NCI-H1417 treated with DMSO at 0.1 percent for 48 hours (cell line): Measurements from ENCODE around the gene MAGEA3.
"Not testable (repeated sequence)": the region's sequence is repeated elsewhere in the genome, so short reads cannot be mapped to it uniquely, and the experiment has no call there.

Experiments
- DNase-seq: peaks from one replicate; lab custom pipeline; 2025; lab: John Stamatoyannopoulos, UW

Gene MAGEA3

GRCh38 chrX:152697952-152698931, at the start of gene MAGEA3:
Gene MAGEA3, plus strand, starts transcription at chrX:152698794. Its CDS starts 2,039 bp downstream, at chrX:152700833.
- DNase-seq: not testable (repeated sequence)

DNA sequence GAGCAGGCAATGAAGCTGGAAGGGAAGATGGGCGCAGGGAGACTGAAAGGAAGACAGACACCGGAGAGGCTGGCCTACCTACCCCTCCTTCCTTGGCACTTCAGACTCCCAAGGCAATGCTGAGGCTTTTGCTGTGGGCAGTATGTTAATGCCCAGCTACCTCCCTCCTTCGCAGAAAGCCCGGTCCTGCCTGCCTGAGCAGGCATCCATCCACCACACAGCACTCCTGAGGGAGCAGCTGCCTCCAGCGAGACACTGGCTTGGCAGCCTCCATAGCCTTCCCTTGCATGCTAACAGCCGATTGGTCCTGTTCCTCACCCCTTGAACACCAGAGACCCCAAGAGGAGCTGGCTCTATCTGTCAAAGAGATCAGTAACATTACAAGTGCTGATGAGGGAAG, 46.5 kb upstream of the MAGEA3 start:
- DNase-seq: no peak

GRCh38 chrX:152652467-152652866, 46.1 kb upstream of the MAGEA3 start:
- DNase-seq: no peak

- no peak for DNase-seq
Measured at GRCh38 chrX:152656087-152656486, 42.5 kb upstream of the MAGEA3 start.

GRCh38 chrX:152656890-152657289, 41.7 kb upstream of the MAGEA3 start:
- DNase-seq: no peak

DNA sequence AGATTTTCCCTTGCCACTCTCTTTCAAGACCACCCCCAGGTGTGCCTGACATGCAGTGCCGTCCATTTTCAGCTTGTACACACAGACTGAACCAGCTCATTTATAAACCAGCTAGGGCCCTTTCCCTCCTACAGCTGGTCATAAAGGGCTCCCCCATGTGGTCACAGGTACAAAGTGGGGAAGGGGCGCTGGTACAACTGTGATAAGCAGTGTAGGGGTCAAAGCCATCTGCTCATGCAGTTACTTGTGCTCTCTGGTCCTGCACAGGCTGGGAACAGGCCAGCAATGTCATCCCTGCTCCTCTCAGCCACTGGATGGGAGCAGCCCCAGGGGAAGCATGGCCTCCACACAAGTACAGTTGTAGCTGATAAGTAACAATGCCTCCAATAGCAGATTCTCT, 40.3 kb upstream of the MAGEA3 start:
- DNase-seq: no peak

- DNase-seq: no peak
Measured at GRCh38 chrX:152663086-152663485, 35.5 kb upstream of the MAGEA3 start.

- no peak for DNase-seq
Measured at GRCh38 chrX:152674135-152674534, 24.5 kb upstream of the MAGEA3 start.

GRCh38 chrX:152674652-152675051, 23.9 kb upstream of the MAGEA3 start:
- DNase-seq: not testable (repeated sequence)

DNA sequence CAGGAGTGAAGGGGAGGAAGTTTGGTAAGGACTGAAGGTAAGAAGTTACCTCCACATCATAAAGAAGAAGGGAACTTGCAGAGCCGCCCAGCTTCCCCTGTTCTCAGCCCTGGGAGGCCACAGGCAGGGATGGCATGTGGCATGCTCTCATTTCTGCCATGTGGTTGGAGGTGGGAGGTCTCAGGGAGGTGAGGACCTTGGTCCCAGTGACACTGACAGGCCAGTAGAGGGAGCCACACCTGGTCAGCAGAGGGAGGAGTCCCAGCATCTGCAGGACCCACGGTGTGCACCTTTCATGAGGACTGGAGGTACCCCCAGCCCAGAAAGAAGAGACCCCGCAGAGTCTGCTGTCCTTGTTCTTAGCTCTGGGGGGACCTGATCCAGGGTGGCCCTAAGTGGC, 17.6 kb upstream of the MAGEA3 start:
- DNase-seq: not testable (repeated sequence)

DNA sequence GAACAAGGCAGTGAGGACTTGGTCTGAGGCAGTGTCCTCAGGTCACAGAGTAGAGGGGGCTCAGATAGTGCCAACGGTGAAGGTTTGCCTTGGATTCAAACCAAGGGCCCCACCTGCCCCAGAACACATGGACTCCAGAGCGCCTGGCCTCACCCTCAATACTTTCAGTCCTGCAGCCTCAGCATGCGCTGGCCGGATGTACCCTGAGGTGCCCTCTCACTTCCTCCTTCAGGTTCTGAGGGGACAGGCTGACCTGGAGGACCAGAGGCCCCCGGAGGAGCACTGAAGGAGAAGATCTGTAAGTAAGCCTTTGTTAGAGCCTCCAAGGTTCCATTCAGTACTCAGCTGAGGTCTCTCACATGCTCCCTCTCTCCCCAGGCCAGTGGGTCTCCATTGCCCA, 1.8 kb downstream of the MAGEA3 start:
- DNase-seq: not testable (repeated sequence)

- DNase-seq: not testable (repeated sequence)
Measured at GRCh38 chrX:152706500-152706899, 7.9 kb downstream of the MAGEA3 start.

DNA sequence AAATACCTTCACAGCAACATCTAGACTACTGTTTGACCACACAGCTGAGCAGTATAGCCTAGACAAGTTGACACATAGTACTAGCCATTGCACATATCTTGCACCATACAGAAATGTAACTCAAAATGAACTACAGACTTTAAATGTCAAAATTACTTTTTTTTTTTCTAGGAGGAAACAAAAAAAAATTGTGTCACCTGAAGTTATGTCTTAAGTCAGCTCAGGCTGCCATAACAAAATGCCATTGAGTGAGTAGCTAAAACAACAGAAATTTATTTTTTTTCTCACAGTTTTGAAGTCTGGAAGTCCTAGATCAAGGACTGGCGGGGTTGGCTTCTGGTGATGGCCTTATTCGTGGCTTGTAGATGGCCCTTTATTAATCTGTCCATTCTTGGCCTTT, 10.6 kb downstream of the MAGEA3 start, which contains the start of gene CSAG2:
TSS of gene CSAG2 (minus strand) at position 101 of the 400 bp plus-strand sequence. CDS start 161 bp downstream, outside the sequence.
- not testable (repeated sequence) for DNase-seq

DNA sequence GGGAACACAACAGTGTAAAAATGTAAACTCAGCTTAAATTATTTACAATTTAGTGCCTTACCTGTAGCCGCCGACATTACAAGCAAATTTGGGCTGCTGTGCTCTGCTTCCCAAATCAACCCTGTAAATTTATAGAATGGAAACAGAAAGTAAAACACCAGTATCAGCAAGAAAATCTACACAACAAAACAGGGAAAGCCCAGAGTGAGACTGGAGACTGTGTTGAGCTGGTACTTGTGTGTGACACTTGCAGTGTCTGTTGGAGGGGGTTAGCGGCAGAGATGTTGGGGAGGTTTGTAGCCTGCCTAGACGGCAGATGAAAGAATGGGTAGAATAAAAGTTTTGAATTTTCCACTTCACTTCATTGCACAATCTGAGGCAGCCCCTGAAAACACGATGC, 14.6 kb downstream of the MAGEA3 start:
- not testable (repeated sequence) for DNase-seq

DNA sequence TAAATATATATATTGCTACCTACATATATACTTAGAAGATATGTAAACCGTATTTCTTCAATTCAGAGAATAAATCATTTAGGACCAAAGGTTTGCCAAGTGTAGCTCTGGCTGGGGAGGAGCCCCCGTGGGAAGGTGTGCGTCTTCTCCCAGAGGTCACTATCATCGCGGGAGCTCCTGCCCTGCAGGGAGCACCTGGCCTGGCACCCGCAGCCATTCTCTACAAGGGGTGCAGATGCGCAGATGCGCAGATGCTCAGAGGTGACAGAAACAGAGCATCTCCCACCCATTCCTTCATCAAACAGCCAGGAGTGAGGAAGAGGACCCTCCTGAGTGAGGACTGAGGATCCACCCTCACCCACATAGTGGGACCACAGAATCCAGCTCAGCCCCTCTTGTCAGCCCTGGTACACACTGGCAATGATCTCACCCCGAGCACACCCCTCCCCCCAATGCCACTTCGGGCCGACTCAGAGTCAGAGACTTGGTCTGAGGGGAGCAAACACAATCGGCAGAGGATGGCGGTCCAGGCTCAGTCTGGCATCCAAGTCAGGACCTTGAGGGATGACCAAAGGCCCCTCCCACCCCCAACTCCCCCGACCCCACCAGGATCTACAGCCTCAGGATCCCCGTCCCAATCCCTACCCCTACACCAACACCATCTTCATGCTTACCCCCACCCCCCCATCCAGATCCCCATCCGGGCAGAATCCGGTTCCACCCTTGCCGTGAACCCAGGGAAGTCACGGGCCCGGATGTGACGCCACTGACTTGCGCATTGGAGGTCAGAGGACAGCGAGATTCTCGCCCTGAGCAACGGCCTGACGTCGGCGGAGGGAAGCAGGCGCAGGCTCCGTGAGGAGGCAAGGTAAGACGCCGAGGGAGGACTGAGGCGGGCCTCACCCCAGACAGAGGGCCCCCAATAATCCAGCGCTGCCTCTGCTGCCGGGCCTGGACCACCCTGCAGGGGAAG, 15.5 kb downstream of the MAGEA3 start, which contains the start of gene MAGEA2B:
TSS of gene MAGEA2B (plus strand) at position 814 of the 973 bp plus-strand sequence. CDS start 2,479 bp downstream, outside the sequence.
- DNase-seq: not testable (repeated sequence)

GRCh38 chrX:152725409-152725808, 26.8 kb downstream of the MAGEA3 start:
- DNase-seq: no peak

DNA sequence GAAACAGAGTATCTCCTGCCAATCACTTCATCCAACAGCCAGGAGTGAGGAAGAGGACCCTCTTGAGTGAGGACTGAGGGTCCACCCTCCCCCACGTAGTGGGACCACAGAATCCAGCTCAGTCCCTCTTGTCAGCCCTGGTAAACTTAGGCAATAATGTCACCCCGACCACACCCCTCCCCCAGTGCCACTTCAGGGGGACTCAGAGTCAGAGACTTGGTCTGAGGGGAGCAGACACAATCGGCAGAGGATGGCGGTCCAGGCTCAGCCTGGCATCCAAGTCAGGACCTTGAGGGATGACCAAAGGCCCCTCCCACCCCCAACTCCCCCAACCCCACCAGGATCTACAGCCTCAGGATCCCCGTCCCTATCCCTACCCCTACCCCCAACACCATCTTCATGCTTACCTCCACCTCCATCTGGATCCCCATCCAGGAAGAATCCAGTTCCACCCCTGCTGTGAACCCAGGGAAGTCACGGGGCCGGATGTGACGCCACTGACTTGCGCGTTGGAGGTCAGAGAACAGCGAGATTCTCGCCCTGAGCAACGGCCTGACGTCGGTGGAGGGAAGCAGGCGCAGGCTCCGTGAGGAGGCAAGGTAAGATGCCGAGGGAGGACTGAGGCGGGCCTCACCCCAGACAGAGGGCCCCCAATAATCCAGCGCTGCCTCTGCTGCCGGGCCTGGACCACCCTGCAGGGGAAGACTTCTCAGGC, 34.8 kb downstream of the MAGEA3 start, which contains the start of the genes CSAG1 and MAGEA12:
TSS of gene CSAG1 (minus strand) at position 461 of the 715 bp plus-strand sequence. CDS start 1,261 bp downstream, outside the sequence.
TSS of gene MAGEA12 (plus strand) at position 497 of the 715 bp plus-strand sequence. CDS start 2,405 bp downstream, outside the sequence.
- no peak for DNase-seq

GRCh38 chrX:152734143-152734858, 35.7 kb downstream of the MAGEA3 start:
- DNase-seq: not testable (repeated sequence)

DNA sequence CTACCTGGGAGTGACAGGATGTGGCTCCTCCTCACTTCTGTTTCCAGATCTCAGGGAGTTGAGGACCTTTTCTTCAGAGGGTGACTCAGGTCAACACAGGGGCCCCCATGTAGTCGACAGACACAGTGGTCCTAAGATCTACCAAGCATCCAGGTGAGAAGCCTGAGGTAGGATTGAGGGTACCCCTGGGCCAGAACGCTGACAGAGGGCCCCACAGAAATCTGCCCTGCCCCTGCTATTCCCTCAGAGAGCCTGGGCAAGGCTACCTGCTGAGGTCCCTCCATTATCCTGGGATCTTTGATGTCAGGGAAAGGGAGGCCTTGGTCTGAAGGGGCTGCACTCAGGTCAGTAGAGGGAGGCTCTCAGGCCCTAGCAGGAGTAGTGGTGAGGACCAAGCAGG, 36.5 kb downstream of the MAGEA3 start:
- no peak for DNase-seq

DNA sequence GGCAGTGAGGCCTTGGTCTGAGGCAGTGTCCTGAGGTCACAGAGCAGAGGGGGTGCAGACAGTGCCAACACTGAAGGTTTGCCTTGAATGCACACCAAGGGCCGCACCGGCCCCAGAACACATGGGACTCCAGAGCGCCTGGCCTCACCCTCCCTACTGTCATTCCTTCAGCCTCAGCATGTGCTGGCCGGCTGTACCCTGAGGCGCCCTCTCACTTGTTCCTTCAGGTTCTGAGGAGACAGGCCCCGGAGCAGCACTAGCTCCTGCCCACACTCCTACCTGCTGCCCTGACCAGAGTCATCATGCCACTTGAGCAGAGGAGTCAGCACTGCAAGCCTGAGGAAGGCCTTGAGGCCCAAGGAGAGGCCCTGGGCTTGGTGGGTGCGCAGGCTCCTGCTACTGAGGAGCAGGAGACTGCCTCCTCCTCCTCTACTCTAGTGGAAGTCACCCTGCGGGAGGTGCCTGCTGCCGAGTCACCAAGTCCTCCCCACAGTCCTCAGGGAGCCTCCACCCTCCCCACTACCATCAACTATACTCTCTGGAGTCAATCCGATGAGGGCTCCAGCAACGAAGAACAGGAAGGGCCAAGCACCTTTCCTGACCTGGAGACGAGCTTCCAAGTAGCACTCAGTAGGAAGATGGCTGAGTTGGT, 37.4 kb downstream of the MAGEA3 start:
- no peak for DNase-seq
